Liver (tissue), 9 donors: ENCODE results near the gene TNFSF10. TPM values are rescaled to one million over a fixed set of nuclear protein-coding genes. Genes with fewer than 3 reads are reported as not detected.

Source experiments
- DNase-seq: peaks from one replicate; pipeline ENCODE4 v3.0.0-alpha.2; 2017; ENCODE audit warnings: low spot score
- H3K27ac ChIP-seq, 2 donors: one replicate each; pipeline ENCODE4 v1.7.0; 2013; ENCODE audit warnings: inconsistent platforms in 2 of 2, low read length in 2 of 2, control low read depth in 1 of 2, low read depth in 1 of 2, mild to moderate bottlenecking in 1 of 2
- H3K27me3 ChIP-seq, 4 donors: one replicate each; pipeline versions ENCODE4 v1.6.1 to v1.7.0; 2013; ENCODE audit warnings: low read length in 3 of 4, inconsistent platforms in 1 of 4, mild to moderate bottlenecking in 1 of 4, moderate library complexity in 1 of 4; ENCODE audit not compliant: control insufficient read depth in 4 of 4, insufficient read depth in 4 of 4
- H3K36me3 ChIP-seq, 4 donors: one replicate each; pipeline versions ENCODE4 v1.6.1 to v1.7.0; 2013; ENCODE audit warnings: low read length in 3 of 4, mild to moderate bottlenecking in 3 of 4, low read depth in 1 of 4, moderate library complexity in 1 of 4; ENCODE audit not compliant: control insufficient read depth in 4 of 4, insufficient read depth in 3 of 4
- H3K4me1 ChIP-seq, 4 donors: one replicate each; pipeline versions ENCODE4 v1.6.1 to v1.7.0; 2013; ENCODE audit warnings: low read length in 3 of 4, mild to moderate bottlenecking in 3 of 4, moderate library complexity in 1 of 4; ENCODE audit not compliant: control insufficient read depth in 4 of 4, insufficient read depth in 4 of 4
- H3K4me3 ChIP-seq, 3 donors: one replicate each; pipeline versions ENCODE4 v1.6.1 to v1.7.0; 2013; ENCODE audit warnings: low read length in 3 of 3, control low read depth in 1 of 3, low read depth in 1 of 3, mild to moderate bottlenecking in 1 of 3
- H3K9ac ChIP-seq, 2 donors: one replicate each; pipeline ENCODE4 v1.7.0; 2013; ENCODE audit warnings: low read length in 2 of 2, mild to moderate bottlenecking in 2 of 2, moderate library complexity in 2 of 2, control low read depth in 1 of 2, low read depth in 1 of 2
- H3K9me3 ChIP-seq, 4 donors: one replicate each; pipeline versions ENCODE4 v1.6.1 to v1.7.0; 2013; ENCODE audit warnings: low read length in 3 of 4; ENCODE audit not compliant: control insufficient read depth in 4 of 4
- EGR1 ChIP-seq, 2 donors: IDR thresholded peaks; 2 replicates each; pipeline ENCODE4 v1.6.1; 2016 to 2018; ENCODE audit warnings: antibody characterized with exemption in 2 of 2, low read depth in 2 of 2
- FOXA2 ChIP-seq: IDR thresholded peaks from 2 replicates; pipeline ENCODE4 v1.6.1; 2016; ENCODE audit warnings: antibody characterized with exemption
- GABPA ChIP-seq, 2 donors: IDR thresholded peaks in 1 of 2; conservative IDR thresholded peaks in 1 of 2; 2 replicates each; pipeline ENCODE4 v1.6.1; 2016; ENCODE audit warnings: antibody characterized with exemption in 2 of 2, mild to moderate bottlenecking in 1 of 2, moderate library complexity in 1 of 2
- HNF4A ChIP-seq, 2 donors: conservative IDR thresholded peaks; 2 replicates each; pipeline ENCODE4 v1.6.1; 2016; ENCODE audit warnings: antibody characterized with exemption in 2 of 2, mild to moderate bottlenecking in 2 of 2
- HNF4G ChIP-seq: IDR thresholded peaks from 2 replicates; pipeline ENCODE4 v1.6.1; 2016; ENCODE audit warnings: antibody characterized with exemption
- RAD21 ChIP-seq, 2 donors: IDR thresholded peaks; 2 replicates each; pipeline ENCODE4 v1.6.1; 2016; ENCODE audit warnings: antibody characterized with exemption in 2 of 2, mild to moderate bottlenecking in 2 of 2
- REST ChIP-seq: IDR thresholded peaks from 2 replicates; pipeline ENCODE4 v1.6.1; 2016; ENCODE audit warnings: antibody characterized with exemption, mild to moderate bottlenecking
- RXRA ChIP-seq, 2 donors: IDR thresholded peaks; 2 replicates each; pipeline ENCODE4 v1.6.1; 2017 to 2018; ENCODE audit warnings: antibody characterized with exemption in 2 of 2, mild to moderate bottlenecking in 1 of 2
- SP1 ChIP-seq: IDR thresholded peaks from 2 replicates; pipeline ENCODE4 v1.6.1; 2018; ENCODE audit warnings: antibody characterized with exemption, mild to moderate bottlenecking
- YY1 ChIP-seq: IDR thresholded peaks from 2 replicates; pipeline ENCODE4 v1.6.1; 2016; ENCODE audit warnings: antibody characterized with exemption, mild to moderate bottlenecking
- WGBS: extraction: QIAGEN DNeasy Blood & Tissue Kit; methylation state at CpG from one replicate; pipeline ENCODE4 v1.1.7; 2013; 5-methylcytosine and 5-hydroxymethylcytosine counted together
- polyA plus RNA-seq, 2 donors: library from polyadenylated mRNA; stranded (reverse) in 1 of 2; unstranded in 1 of 2; fragments of 200-250 nt in 1 of 2; fragments of >200 nt in 1 of 2; fragmentation: Nextera tagmentation in 1 of 2; extraction: Ambion mirVana in 1 of 2; gene quantifications; one replicate each; pipeline versions ENCODE4 v1.2.1 to v1.2.3, GENCODE V29; 2013 to 2015
- total RNA-seq, 2 donors: library from RNA; depleted of rRNA; stranded (reverse); fragments of >200 nt; gene quantifications; one replicate each; pipeline ENCODE4 v1.2.3, GENCODE V29; 2014
- TF ChIP-seq, protein P1 (sequence below): IDR thresholded peaks from 2 replicates; pipeline ENCODE4 v1.6.1; 2016; ENCODE audit warnings: antibody characterized with exemption
- TF ChIP-seq, protein P2 (sequence below): IDR thresholded peaks from 2 replicates; pipeline ENCODE4 v1.6.1; 2016; ENCODE audit warnings: antibody characterized with exemption
- TF ChIP-seq, protein P3 (sequence below): fragments of 150-350 bp; IDR thresholded peaks from 2 replicates; pipeline ENCODE4 v1.5.1; 2017; ENCODE audit warnings: improper control_type of control experiment, low read depth, low read length; ENCODE audit not compliant: missing input control
- donor health status: healthy.
- donor health status: healthy.
- donor health status: healthy.
- donor health status: healthy.
- donor health status: healthy.

The TNFSF10 gene
- total and polyA plus RNA-seq, 4 donors: 16.2 to 67.1 (median 37.5) TPM

- DNase-seq: no peak
- H3K27ac ChIP-seq: peak overlapping the region; percentile 54
- peaks cover 5 to 61% (median 37%) of the 10 kb centered on the region in 4 donors for H3K36me3 ChIP-seq
- 54% methylated on average over 2 of the region's 2 CpGs for WGBS
- no peak overlapping the region for H3K4me3 ChIP-seq
- no peak for TF ChIP-seq GABPA (IDR thresholded peaks at IDR 0.05 in 1 of 2, conservative IDR thresholded peaks at IDR 0.05 in 1 of 2)
- TF ChIP-seq HNF4A (conservative IDR thresholded peaks at IDR 0.05): no peak
- TF ChIP-seq FOXA2: no peak
- TF ChIP-seq YY1: no peak
- H3K27me3 ChIP-seq: no peaks in the 10 kb centered on the region
- no peak overlapping the region for H3K9ac ChIP-seq
- peaks cover 15 to 53% (median 27%) of the 10 kb centered on the region in 4 donors for H3K4me1 ChIP-seq
- no peaks in the 10 kb centered on the region for H3K9me3 ChIP-seq
Observed at GRCh38 chr3:172513488-172513887, 9.7 kb downstream of the TNFSF10 start.

GRCh38 chr3:172511783-172512762 lies 11.2 kb downstream of the TNFSF10 start:
- peak overlapping the region; percentile 40 to 48 for H3K27ac ChIP-seq
- H3K36me3 ChIP-seq: peaks cover 7 to 74% (median 43%) of the 10 kb centered on the region in 4 donors

DNA sequence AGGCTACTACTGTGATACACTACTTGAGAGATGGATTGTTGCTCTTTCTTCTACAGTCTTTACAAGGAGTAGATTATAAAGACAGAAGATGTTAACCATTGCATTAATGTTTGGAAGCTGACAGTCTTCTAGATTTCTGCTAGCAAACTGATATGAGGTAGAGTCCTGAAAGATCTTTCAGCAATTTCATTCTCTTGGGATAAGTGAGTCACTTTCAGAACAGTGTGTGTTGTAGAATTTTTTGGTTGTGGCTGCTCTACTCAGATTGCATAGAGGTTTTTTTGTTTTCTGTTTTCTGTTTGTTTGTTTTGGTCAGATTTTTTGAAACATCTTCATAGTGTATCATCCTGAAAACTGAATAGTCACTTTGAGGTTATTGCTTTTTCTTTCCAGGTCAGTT lies 17.1 kb downstream of the TNFSF10 start:
- Histone ChIP-seq H3K36me3 (peaks cover 7 to 52% (median 37%) of the 10 kb centered on the region in 4 donors), H3K27ac (no peak overlapping the region), H3K4me1 (peaks cover 0 to 2% (median 0%) of the 10 kb centered on the region in 4 donors), H3K9me3 (no peaks in the 10 kb centered on the region), H3K27me3 (no peaks in the 10 kb centered on the region), H3K9ac (no peak overlapping the region), H3K4me3 (no peak overlapping the region)
- no peak for TF ChIP-seq RXRA (IDR thresholded peaks at IDR 0.05)
- DNase-seq: no peak

More at GRCh38 chr3:172511783-172512762, 11.2 kb downstream of the TNFSF10 start:
- 75% methylated on average over 7 of the region's 7 CpGs for WGBS
- Histone ChIP-seq H3K9me3 (no peaks in the 10 kb centered on the region), H3K4me3 (no peak overlapping the region), H3K4me1 (peaks cover 11 to 39% (median 16%) of the 10 kb centered on the region in 4 donors), H3K27me3 (no peaks in the 10 kb centered on the region), H3K9ac (no peak overlapping the region)
- TF ChIP-seq RAD21 (IDR thresholded peaks at IDR 0.05) (peak in 1 of 2 donors; percentile 54), RXRA (IDR thresholded peaks at IDR 0.05) (no peak), GABPA (IDR thresholded peaks at IDR 0.05 in 1 of 2, conservative IDR thresholded peaks at IDR 0.05 in 1 of 2) (no peak), SP1 (peak; percentile 13)
- TF ChIP-seq, protein P1, sequence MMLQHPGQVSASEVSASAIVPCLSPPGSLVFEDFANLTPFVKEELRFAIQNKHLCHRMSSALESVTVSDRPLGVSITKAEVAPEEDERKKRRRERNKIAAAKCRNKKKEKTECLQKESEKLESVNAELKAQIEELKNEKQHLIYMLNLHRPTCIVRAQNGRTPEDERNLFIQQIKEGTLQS: no peak
- no peak for DNase-seq

DNA sequence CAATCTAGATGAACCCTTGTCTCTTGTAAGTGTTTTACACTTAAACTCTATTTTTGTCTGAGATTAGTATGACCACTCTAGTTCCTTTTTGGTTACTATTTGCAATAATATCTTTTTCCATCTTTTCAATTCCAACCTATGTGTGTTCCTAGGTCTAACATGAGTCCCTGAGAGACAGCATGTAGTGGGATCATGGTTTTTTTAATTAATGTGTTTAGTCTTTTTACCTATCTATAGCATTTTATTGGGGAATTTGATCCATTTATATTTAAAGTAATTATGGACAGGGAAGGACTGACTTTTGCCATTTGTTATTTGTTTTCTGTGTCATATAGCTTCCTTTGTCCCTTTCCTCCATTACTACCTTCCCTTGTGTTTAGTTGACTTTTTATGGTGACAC lies 21.7 kb downstream of the TNFSF10 start:
- Histone ChIP-seq H3K4me1 (no peaks in the 10 kb centered on the region), H3K4me3 (no peak overlapping the region), H3K27ac (no peak overlapping the region), H3K9me3 (no peaks in the 10 kb centered on the region), H3K9ac (no peak overlapping the region), H3K36me3 (peaks cover 2 to 12% (median 10%) of the 10 kb centered on the region in 4 donors), H3K27me3 (no peaks in the 10 kb centered on the region)
- DNase-seq: no peak
- TF ChIP-seq RXRA (IDR thresholded peaks at IDR 0.05) (no peak), FOXA2 (no peak), EGR1 (IDR thresholded peaks at IDR 0.05; ENCODE audit: low read depth in 2 of 2) (no peak), HNF4G (no peak), REST (no peak), HNF4A (conservative IDR thresholded peaks at IDR 0.05) (no peak)
- TF ChIP-seq, protein P2, sequence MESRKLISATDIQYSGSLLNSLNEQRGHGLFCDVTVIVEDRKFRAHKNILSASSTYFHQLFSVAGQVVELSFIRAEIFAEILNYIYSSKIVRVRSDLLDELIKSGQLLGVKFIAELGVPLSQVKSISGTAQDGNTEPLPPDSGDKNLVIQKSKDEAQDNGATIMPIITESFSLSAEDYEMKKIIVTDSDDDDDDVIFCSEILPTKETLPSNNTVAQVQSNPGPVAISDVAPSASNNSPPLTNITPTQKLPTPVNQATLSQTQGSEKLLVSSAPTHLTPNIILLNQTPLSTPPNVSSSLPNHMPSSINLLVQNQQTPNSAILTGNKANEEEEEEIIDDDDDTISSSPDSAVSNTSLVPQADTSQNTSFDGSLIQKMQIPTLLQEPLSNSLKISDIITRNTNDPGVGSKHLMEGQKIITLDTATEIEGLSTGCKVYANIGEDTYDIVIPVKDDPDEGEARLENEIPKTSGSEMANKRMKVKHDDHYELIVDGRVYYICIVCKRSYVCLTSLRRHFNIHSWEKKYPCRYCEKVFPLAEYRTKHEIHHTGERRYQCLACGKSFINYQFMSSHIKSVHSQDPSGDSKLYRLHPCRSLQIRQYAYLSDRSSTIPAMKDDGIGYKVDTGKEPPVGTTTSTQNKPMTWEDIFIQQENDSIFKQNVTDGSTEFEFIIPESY: no peak
- TF ChIP-seq, protein P3, sequence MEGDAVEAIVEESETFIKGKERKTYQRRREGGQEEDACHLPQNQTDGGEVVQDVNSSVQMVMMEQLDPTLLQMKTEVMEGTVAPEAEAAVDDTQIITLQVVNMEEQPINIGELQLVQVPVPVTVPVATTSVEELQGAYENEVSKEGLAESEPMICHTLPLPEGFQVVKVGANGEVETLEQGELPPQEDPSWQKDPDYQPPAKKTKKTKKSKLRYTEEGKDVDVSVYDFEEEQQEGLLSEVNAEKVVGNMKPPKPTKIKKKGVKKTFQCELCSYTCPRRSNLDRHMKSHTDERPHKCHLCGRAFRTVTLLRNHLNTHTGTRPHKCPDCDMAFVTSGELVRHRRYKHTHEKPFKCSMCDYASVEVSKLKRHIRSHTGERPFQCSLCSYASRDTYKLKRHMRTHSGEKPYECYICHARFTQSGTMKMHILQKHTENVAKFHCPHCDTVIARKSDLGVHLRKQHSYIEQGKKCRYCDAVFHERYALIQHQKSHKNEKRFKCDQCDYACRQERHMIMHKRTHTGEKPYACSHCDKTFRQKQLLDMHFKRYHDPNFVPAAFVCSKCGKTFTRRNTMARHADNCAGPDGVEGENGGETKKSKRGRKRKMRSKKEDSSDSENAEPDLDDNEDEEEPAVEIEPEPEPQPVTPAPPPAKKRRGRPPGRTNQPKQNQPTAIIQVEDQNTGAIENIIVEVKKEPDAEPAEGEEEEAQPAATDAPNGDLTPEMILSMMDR: no peak
